ENCODE results near the gene ULK2. TPM values are rescaled to one million over a fixed set of nuclear protein-coding genes. Genes with fewer than 3 reads are reported as not detected.

The ULK2 gene
- total RNA-seq, 1 donor from 2014 or later: 18.2 TPM

GRCh38 chr17:19805006-19805405 lies 62.7 kb downstream of the ULK2 start:
- peaks cover 15% of the 10 kb centered on the region for H3K4me1 Mint-ChIP-seq
- DNase-seq: no peak
- H3K27ac Mint-ChIP-seq: no peak overlapping the region
- H3K9me3 Mint-ChIP-seq: no peaks in the 10 kb centered on the region
- peaks cover 26% of the 10 kb centered on the region for H3K36me3 Mint-ChIP-seq (ENCODE audit: low read depth)
- H3K4me3 Mint-ChIP-seq: no peak overlapping the region
- intact Hi-C loops (cut with micrococcal nuclease): no loop called here
- no peaks in the 10 kb centered on the region for H3K27me3 Mint-ChIP-seq

DNA sequence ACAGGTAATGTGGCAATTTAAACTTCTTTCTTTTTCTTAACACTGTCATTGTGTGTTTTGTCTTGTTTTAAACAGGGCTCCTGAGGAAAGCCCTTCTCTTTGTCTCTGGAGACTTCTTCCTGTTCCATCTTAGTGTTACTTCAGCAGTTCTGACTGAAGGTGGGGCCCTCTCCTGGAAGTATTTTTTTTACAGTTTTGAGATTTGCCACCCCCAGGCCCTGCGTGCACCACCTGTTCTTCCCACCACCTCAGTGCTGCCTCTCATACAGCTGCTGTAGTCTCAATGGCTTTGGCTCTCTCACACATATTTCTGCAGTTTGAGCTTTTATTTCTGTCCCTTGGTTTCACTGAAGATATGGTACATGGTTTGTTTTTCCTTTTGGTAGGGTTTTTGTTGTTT lies 67.2 kb downstream of the ULK2 start:
- Mint-ChIP-seq H3K4me3 (no peak overlapping the region), H3K9me3 (peaks cover 14% of the 10 kb centered on the region), H3K27ac (peak overlapping the region; percentile 0), H3K36me3 (ENCODE audit: low read depth) (peaks cover 37% of the 10 kb centered on the region), H3K27me3 (no peaks in the 10 kb centered on the region), H3K4me1 (peaks cover 9% of the 10 kb centered on the region)
- DNase-seq: no peak
- intact Hi-C loops (cut with micrococcal nuclease): no loop called here

GRCh38 chr17:19799796-19800195 lies 67.9 kb downstream of the ULK2 start:
- peaks cover 42% of the 10 kb centered on the region for H3K36me3 Mint-ChIP-seq (ENCODE audit: low read depth)
- peaks cover 7% of the 10 kb centered on the region for H3K4me1 Mint-ChIP-seq
- H3K9me3 Mint-ChIP-seq: peaks cover 16% of the 10 kb centered on the region
- H3K27ac Mint-ChIP-seq: no peak overlapping the region
- H3K4me3 Mint-ChIP-seq: no peak overlapping the region
- no peak for DNase-seq
- H3K27me3 Mint-ChIP-seq: no peaks in the 10 kb centered on the region
- intact Hi-C loops (cut with micrococcal nuclease): no loop called here

DNA sequence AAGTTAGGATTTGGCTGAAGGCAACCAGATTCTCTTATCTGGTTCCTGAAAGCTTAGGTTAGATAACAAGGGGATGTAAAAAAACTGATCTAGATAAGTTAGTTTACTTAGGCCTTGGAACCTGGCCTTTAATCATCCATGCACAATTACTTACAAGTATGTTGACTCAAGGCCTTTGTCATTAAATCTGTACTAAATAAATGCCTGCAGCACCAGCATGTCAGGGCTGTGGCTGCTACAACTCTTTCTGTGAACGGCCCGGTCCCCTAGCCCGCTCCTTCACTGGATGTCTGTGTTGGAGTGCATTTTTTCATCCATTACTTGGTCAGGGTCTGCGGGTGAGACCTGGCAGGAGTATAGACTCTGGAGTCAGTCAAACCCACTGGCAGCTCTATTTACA lies 71.3 kb downstream of the ULK2 start:
- Mint-ChIP-seq H3K27ac (no peak overlapping the region), H3K4me3 (no peak overlapping the region), H3K4me1 (peaks cover 7% of the 10 kb centered on the region), H3K36me3 (ENCODE audit: low read depth) (peaks cover 69% of the 10 kb centered on the region), H3K9me3 (peaks cover 26% of the 10 kb centered on the region), H3K27me3 (no peaks in the 10 kb centered on the region)
- intact Hi-C loops (cut with micrococcal nuclease): no loop called here
- no peak for DNase-seq

DNA sequence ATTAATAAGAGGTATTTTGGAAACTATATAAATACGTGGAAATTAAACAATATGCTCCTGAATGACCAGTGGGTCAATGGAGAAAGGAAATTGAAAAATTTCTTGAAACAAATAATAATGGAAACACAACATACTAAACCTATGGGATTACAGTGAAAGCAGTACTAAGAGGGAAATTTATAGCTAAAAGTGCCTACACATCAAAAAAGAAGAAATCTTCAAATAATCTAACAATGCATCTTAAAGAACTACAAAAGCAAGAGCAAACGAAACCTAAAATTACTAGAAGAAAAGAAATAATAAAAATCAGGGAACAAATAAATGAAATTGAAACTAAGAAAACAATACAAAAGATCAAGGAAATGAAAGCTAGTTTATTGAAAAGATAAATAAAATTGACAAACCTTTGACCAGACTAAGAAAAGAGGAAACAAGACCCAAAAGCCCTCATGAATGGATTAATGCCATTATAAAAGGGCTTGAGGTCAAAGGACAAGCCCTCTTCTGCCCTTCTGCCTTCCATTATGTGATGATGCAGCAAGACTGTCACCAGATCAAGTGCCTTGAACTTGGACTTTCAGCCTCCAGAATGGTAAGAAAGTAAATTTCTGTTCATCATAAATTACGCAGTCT lies 75.7 kb downstream of the ULK2 start:
- Mint-ChIP-seq H3K27ac (no peak overlapping the region), H3K4me1 (peaks cover 3% of the 10 kb centered on the region), H3K4me3 (no peak overlapping the region), H3K36me3 (ENCODE audit: low read depth) (peaks cover 73% of the 10 kb centered on the region), H3K9me3 (peaks cover 22% of the 10 kb centered on the region), H3K27me3 (no peaks in the 10 kb centered on the region)
- intact Hi-C loops (cut with micrococcal nuclease): no loop called here
- DNase-seq: no peak

- no peaks in the 10 kb centered on the region for H3K27me3 Mint-ChIP-seq
- no peak for DNase-seq
- H3K4me3 Mint-ChIP-seq: no peak overlapping the region
- H3K4me1 Mint-ChIP-seq: peaks cover 3% of the 10 kb centered on the region
- intact Hi-C loops (cut with micrococcal nuclease): no loop called here
- no peak overlapping the region for H3K27ac Mint-ChIP-seq
- no peaks in the 10 kb centered on the region for H3K9me3 Mint-ChIP-seq
- H3K36me3 Mint-ChIP-seq (ENCODE audit: low read depth): peaks cover 38% of the 10 kb centered on the region
Measured at GRCh38 chr17:19787733-19788357, 79.9 kb downstream of the ULK2 start.

GRCh38 chr17:19785854-19786253 lies 81.9 kb downstream of the ULK2 start:
- intact Hi-C loops (cut with micrococcal nuclease): no loop called here
- no peak for DNase-seq
- H3K27ac Mint-ChIP-seq: no peak overlapping the region
- no peaks in the 10 kb centered on the region for H3K27me3 Mint-ChIP-seq
- peaks cover 3% of the 10 kb centered on the region for H3K4me1 Mint-ChIP-seq
- no peak overlapping the region for H3K4me3 Mint-ChIP-seq
- peaks cover 29% of the 10 kb centered on the region for H3K36me3 Mint-ChIP-seq (ENCODE audit: low read depth)
- H3K9me3 Mint-ChIP-seq: no peaks in the 10 kb centered on the region

DNA sequence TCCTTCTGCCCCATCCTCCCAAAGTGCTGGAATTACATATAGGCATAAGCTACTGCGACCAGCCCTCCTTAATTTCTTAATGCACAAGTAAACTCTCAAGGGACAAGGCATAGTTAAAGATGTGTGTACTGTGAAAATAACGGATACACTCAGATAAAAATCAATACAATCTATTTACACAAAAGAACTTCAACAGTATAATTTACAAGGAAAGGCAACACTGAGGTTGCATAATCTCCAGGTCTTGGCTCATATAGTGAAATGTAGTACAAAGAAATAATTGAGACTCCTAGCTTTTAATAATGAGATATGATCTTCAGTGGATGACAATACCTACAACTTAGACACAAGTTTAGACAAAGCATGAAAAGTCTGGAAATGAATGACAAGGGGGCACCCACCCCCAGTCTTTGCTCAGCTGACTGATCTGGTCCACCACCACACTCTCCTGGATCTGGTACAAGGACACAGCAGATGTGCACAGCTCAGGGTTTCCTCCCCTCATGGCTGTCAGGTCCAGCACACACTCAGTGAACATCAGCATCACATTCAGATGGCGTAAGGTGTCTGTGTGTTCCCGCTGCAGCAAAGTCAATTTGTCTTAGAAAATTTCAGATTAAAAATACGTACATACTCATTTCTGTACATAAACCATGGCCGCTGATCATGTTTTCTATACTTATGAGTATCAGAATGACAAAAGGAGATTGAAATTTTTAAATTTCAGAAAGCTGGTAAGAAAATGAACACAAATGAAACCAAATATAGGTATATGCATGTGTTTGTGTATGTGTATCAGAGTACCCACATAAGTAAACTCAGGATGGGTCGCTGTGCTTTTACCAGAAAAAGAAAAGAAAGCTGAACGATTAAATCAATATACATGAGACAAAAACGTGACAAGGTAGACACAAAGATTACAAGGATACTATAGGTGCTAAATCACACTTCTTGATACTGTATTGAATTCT lies 86.0 kb downstream of the ULK2 start:
- H3K27ac Mint-ChIP-seq: no peak overlapping the region
- H3K9me3 Mint-ChIP-seq: no peaks in the 10 kb centered on the region
- no peak for DNase-seq
- H3K4me1 Mint-ChIP-seq: no peaks in the 10 kb centered on the region
- intact Hi-C loops (cut with micrococcal nuclease): no loop called here
- H3K36me3 Mint-ChIP-seq (ENCODE audit: low read depth): peaks cover 9% of the 10 kb centered on the region
- no peaks in the 10 kb centered on the region for H3K27me3 Mint-ChIP-seq
- H3K4me3 Mint-ChIP-seq: no peak overlapping the region

DNA sequence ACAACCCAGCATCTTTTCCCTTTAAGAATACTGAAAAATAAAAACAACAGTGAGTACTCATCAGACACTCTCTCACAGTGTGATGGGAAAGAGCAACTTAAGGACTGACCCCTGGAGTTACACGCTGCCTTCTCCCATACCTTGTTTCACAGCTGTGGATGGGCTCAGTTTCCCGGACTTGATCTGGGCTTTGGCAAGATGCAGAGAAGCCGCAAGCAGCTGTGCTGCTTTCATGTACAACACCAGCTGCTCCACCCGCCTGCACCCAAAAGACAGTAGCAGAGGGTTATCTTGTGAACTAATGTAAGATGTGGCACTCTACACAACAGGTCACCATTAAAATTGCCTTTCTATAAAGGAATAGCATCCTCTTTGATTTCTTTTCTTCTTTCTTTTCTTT lies 86.9 kb downstream of the ULK2 start:
- intact Hi-C loops (cut with micrococcal nuclease): no loop called here
- Mint-ChIP-seq H3K4me3 (no peak overlapping the region), H3K4me1 (no peaks in the 10 kb centered on the region), H3K27ac (no peak overlapping the region), H3K36me3 (ENCODE audit: low read depth) (peaks cover 9% of the 10 kb centered on the region), H3K9me3 (no peaks in the 10 kb centered on the region), H3K27me3 (no peaks in the 10 kb centered on the region)
- no peak for DNase-seq

DNA sequence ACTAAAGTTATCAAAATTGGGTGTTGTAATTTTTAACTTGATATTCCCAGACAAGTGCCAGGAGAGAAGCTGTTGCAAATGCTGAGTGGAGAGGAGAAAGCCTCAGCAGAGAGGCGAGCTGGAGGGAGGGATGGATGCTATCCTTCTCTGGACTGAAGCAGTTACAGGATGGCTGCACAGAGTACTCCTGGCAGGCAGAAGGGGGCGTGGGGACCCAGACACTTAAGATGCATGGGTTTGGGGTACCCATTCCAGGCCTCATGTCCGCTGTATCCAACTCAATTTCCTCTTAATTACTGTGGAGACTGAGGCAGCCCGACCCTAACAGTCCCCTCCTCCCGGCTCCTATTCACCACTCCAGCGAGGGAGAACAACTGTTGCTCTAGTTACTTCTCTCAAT lies 94.2 kb downstream of the ULK2 start:
- peaks cover 20% of the 10 kb centered on the region for H3K4me1 Mint-ChIP-seq

DNA sequence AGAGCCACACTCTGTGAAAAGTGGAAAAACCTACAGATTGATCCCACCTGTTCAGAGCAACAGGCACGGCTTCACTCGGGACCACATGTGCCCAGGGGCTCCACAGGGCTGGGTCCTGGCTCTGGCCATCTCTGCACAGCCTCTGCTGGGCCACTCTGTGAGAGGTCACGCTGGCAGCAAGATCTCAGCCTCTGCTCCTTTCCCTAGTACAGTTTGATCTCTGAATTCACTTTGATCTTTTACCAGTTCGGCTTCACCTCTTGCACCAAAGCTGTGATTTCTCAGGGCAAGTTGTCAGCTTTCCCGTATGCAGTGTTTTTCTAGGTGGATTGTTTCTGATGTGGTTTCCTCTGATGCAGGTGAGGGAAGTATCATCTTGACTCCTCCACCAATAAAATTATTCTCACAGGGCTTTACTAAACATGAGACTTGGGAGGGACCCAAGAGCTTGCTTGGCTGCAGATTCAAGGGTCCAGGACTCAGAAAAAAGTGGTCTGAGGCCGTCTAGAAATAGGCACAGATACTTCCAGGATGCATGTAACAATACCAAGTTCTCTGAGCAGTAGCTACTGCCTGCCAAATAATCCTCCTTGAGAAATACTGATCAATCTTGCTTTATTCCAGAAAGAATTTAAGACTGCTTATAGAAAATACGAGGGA lies 95.6 kb downstream of the ULK2 start:
- Mint-ChIP-seq H3K4me1 (peaks cover 28% of the 10 kb centered on the region), H3K27ac (no peak overlapping the region), H3K4me3 (no peak overlapping the region), H3K36me3 (ENCODE audit: low read depth) (peaks cover 2% of the 10 kb centered on the region), H3K27me3 (no peaks in the 10 kb centered on the region), H3K9me3 (no peaks in the 10 kb centered on the region)
- intact Hi-C loops (cut with micrococcal nuclease): no loop called here
- DNase-seq: peak; percentile 77

More for the DNA sequence above, 94.2 kb downstream of the ULK2 start:
- Mint-ChIP-seq H3K36me3 (ENCODE audit: low read depth) (peaks cover 3% of the 10 kb centered on the region), H3K27me3 (no peaks in the 10 kb centered on the region), H3K9me3 (no peaks in the 10 kb centered on the region), H3K4me3 (no peak overlapping the region), H3K27ac (no peak overlapping the region)
- no peak for DNase-seq
- intact Hi-C loops (cut with micrococcal nuclease): no loop called here

DNA sequence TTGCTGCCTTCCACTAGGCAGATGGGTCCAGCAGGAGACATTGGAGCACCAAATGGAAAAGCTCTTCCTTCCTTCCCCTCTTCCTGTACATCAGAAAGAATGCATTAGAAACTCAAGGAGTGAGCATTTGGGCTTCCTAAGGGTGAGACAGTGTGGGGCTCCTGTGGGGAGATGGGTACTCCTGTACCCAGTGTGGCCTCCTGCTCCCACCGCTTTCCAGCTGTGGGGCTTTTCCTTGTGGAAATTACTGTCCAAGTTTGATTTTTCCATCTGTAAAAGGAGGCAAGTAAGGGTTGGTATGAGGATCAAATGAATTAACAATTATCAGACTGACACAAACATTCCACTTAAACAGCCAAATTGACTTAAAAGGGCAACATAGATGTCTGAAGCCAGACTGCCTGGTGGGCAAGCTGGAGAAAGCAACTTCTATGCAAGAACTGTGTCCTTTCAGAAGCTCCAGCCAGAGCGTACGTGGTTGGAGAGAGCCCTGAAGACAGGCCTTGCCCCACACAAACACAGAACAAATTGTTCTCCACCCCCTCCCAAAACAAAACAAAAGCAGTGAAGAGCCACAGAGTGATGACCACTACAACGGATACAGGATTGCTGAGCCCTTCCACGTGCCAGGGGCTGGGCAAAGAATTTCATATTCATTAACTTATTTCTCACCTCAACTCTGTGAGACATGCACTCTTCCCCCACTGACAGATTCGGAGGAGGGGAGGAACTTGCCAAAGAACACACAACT lies 96.6 kb downstream of the ULK2 start:
- Mint-ChIP-seq H3K4me3 (peak overlapping the region; percentile 42), H3K27ac (no peak overlapping the region), H3K27me3 (no peaks in the 10 kb centered on the region), H3K36me3 (ENCODE audit: low read depth) (no peaks in the 10 kb centered on the region), H3K4me1 (peaks cover 32% of the 10 kb centered on the region), H3K9me3 (no peaks in the 10 kb centered on the region)
- intact Hi-C loops (cut with micrococcal nuclease): no loop called here
- DNase-seq: peak; percentile 56

- no peaks in the 10 kb centered on the region for H3K36me3 Mint-ChIP-seq (ENCODE audit: low read depth)
- DNase-seq: peak; percentile 50
- intact Hi-C loops (cut with micrococcal nuclease): loop anchor here (10.0 kb wide), 1 partner anchor 155 kb away; no protein-coding TSS in a partner anchor
- H3K27ac Mint-ChIP-seq: peak overlapping the region; percentile 28
- peaks cover 32% of the 10 kb centered on the region for H3K4me1 Mint-ChIP-seq
- H3K27me3 Mint-ChIP-seq: no peaks in the 10 kb centered on the region
- no peak overlapping the region for H3K4me3 Mint-ChIP-seq
- H3K9me3 Mint-ChIP-seq: no peaks in the 10 kb centered on the region
Measured at GRCh38 chr17:19769946-19770652, 97.6 kb downstream of the ULK2 start.

All from activated CD4-positive, alpha-beta T cell treated with anti-CD3 and anti-CD28 coated beads, Interleukin-2, amount 10 ng/mL, durations not matched to agents 24 days and 14 days (primary cell).